Colonic mucosa (tissue), 4 donors: ENCODE measurements around the gene LDLRAD3. TPM values are rescaled to one million over a fixed set of nuclear protein-coding genes. Genes with fewer than 3 reads are reported as not detected.

Experiments used
- DNase-seq: peaks from one replicate; pipeline ENCODE4 v3.0.0-alpha.2; 2020
- H3K27ac ChIP-seq: fragments of 200-600 bp; one replicate; pipeline ENCODE4 v1.8.0; 2021
- H3K27me3 ChIP-seq: fragments of 200-600 bp; one replicate; pipeline ENCODE4 v1.8.0; 2021
- H3K36me3 ChIP-seq: fragments of 200-600 bp; one replicate; pipeline ENCODE4 v1.8.0; 2021
- H3K4me1 ChIP-seq: fragments of 200-600 bp; one replicate; pipeline ENCODE4 v1.8.0; 2021; ENCODE audit warnings: mild to moderate bottlenecking
- H3K4me3 ChIP-seq: fragments of 200-600 bp; one replicate; pipeline ENCODE4 v1.8.0; 2021
- H3K9ac ChIP-seq, 2 donors: one replicate each; pipeline ENCODE4 v1.7.0; 2013; ENCODE audit warnings: control low read depth in 2 of 2, low read depth in 2 of 2, low read length in 2 of 2
- H3K9me3 ChIP-seq: fragments of 200-600 bp; one replicate; pipeline ENCODE4 v1.8.0; 2021
- intact Hi-C: fragments of 100-400 bp; cut with DNase I; formaldehyde crosslinking; loops from one replicate; pipeline ENCODE4 v1.14.1; 2022
- total RNA-seq, 2 donors: library from RNA; stranded (reverse); fragmentation: NEBNext Ultra II Directional in 1 of 2; extraction: Animal tissue kit (Norgen Biotek cat#: 25700) in 1 of 2; gene quantifications; one replicate each; pipeline ENCODE4 v1.2.1, GENCODE V29; 2021
- TF ChIP-seq, protein P1 (sequence below): fragments of 200-600 bp; IDR thresholded peaks from one replicate; pipeline ENCODE4 v1.8.0; 2022; ENCODE audit warnings: antibody characterized with exemption, mild to moderate bottlenecking
- donor health status: healthy.
- donor health status: DM: no; HTN: no; CAD: no.
- donor health status: DM: no; HTN: no; CAD: no.

Gene LDLRAD3
- total RNA-seq, 2 donors from 2014 or later, result 1.9 to 2.9 TPM

DNA sequence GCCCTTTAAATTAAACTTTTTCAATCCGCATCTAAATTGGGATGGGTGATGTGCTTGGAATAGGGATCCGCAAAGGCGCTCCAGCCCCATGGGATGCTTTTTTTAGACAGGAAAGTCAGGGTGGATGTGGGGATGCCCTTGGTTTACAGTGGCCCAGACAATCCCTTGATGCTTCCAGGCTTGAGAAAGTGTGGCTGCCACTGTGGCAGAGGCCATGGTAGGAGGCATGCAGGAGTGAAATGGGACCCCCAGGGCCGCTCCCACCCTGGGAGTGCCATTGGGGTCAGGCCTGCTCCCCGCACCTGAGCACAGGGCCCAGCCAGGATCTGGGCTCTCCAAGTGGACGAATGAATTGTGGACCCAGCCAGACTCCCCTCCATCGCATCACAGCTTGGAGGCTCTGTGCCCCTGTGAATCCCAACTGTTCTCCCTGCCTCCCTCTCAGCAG is 269.6 kb downstream of the LDLRAD3 start:
- intact Hi-C loops, result no loop called here
- no peak overlapping the region for H3K4me3 ChIP-seq
- no peaks in the 10 kb centered on the region for H3K27me3 ChIP-seq
- no peak overlapping the region for H3K9ac ChIP-seq
- no peaks in the 10 kb centered on the region for H3K9me3 ChIP-seq
- H3K4me1 ChIP-seq, result no peaks in the 10 kb centered on the region
- TF ChIP-seq, protein P1, sequence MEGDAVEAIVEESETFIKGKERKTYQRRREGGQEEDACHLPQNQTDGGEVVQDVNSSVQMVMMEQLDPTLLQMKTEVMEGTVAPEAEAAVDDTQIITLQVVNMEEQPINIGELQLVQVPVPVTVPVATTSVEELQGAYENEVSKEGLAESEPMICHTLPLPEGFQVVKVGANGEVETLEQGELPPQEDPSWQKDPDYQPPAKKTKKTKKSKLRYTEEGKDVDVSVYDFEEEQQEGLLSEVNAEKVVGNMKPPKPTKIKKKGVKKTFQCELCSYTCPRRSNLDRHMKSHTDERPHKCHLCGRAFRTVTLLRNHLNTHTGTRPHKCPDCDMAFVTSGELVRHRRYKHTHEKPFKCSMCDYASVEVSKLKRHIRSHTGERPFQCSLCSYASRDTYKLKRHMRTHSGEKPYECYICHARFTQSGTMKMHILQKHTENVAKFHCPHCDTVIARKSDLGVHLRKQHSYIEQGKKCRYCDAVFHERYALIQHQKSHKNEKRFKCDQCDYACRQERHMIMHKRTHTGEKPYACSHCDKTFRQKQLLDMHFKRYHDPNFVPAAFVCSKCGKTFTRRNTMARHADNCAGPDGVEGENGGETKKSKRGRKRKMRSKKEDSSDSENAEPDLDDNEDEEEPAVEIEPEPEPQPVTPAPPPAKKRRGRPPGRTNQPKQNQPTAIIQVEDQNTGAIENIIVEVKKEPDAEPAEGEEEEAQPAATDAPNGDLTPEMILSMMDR, result no peak
- no peak for DNase-seq
- no peaks in the 10 kb centered on the region for H3K36me3 ChIP-seq
- no peak overlapping the region for H3K27ac ChIP-seq

GRCh38 chr11:36214480-36214879 is 270.6 kb downstream of the LDLRAD3 start:
- intact Hi-C loops, result no loop called here
- H3K9ac ChIP-seq, result no peak overlapping the region
- H3K36me3 ChIP-seq, result no peaks in the 10 kb centered on the region
- TF ChIP-seq, protein P1, result no peak
- H3K27ac ChIP-seq, result no peak overlapping the region
- DNase-seq, result no peak
- H3K27me3 ChIP-seq, result no peaks in the 10 kb centered on the region
- no peaks in the 10 kb centered on the region for H3K9me3 ChIP-seq
- H3K4me3 ChIP-seq, result no peak overlapping the region
- H3K4me1 ChIP-seq, result no peaks in the 10 kb centered on the region

DNA sequence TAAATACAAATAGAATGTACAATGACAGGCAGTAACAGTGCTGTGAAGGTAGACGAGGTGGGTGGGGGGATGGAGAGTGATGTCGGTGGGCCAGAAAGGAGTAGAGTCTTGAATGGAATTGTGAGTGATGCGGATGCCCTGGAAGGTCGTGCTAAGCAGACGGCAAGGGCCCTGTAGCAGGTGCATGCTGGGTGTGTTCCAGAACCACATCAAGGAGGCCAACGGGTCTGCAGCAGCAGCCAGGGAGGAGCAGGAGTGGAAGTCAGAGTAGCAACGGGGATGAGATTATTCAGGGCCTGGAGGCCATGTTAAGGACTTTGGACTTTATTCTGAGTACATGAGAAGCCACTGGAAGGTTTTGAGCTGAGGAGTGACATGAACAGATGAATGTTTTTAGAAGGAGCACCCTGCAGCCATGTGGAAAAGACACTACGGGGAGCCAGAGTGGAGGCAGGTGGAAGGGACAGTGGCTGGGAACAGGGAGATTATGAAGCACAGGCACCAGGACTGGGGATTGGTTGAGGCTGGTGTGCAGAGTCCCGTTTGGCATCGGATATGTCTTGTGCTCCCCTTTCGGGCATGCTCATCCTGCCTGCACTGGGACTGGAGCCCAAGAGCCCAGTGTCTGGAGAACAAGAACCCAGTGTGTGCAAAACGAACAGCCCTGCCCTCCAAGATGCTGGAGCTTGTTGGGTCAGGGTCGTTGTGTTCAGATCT is 271.3 kb downstream of the LDLRAD3 start:
- Histone ChIP-seq H3K36me3 (no peaks in the 10 kb centered on the region), H3K4me1 (no peaks in the 10 kb centered on the region), H3K27ac (no peak overlapping the region), H3K9me3 (no peaks in the 10 kb centered on the region), H3K4me3 (no peak overlapping the region), H3K27me3 (no peaks in the 10 kb centered on the region), H3K9ac (no peak overlapping the region)
- no peak for DNase-seq
- intact Hi-C loops, result no loop called here
- TF ChIP-seq, protein P1, result no peak

DNA sequence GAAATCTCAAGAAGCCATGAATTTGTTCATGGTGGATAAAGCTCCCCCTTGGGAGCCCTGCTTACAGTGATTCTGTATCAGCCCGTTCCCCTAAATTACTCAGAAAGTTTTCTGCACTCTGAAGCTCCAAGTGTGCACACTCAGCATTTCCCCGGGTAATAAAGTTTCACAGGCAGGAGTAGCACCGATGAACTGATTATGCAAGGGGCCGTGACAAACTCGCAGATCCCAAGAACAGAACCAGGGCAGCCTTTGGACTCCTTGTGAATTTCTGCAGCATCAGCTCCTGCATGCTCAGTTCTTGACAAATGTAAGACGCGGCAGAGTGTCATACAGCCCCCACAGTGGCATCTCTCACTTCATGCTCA is 271.8 kb downstream of the LDLRAD3 start:
- TF ChIP-seq, protein P1, result no peak

GRCh38 chr11:36216061-36216615 is 272.3 kb downstream of the LDLRAD3 start:
- Histone ChIP-seq H3K4me1 (no peaks in the 10 kb centered on the region), H3K9me3 (no peaks in the 10 kb centered on the region), H3K27me3 (no peaks in the 10 kb centered on the region), H3K36me3 (no peaks in the 10 kb centered on the region), H3K27ac (no peak overlapping the region), H3K9ac (no peak overlapping the region), H3K4me3 (no peak overlapping the region)
- no peak for DNase-seq
- TF ChIP-seq, protein P1, result no peak
- intact Hi-C loops, result no loop called here

More for the DNA sequence above, 271.8 kb downstream of the LDLRAD3 start:
- no peaks in the 10 kb centered on the region for H3K9me3 ChIP-seq
- H3K27ac ChIP-seq, result no peak overlapping the region
- H3K9ac ChIP-seq, result no peak overlapping the region
- intact Hi-C loops, result no loop called here
- no peaks in the 10 kb centered on the region for H3K27me3 ChIP-seq
- H3K36me3 ChIP-seq, result no peaks in the 10 kb centered on the region
- no peaks in the 10 kb centered on the region for H3K4me1 ChIP-seq
- no peak for DNase-seq
- H3K4me3 ChIP-seq, result no peak overlapping the region
